GM21360 (cell line): ENCODE results near the gene TNNI2.
"Not testable (repeated sequence)": the region's sequence is repeated elsewhere in the genome, so short reads cannot be mapped to it uniquely, and the experiment has no call there.

Experiments used
- ATAC-seq: cut with Tn5 transposase; IDR thresholded peaks from one replicate; pipeline ENCODE4 v1.9.1; 2021; ENCODE audit warnings: mild to moderate bottlenecking, moderate library complexity; ENCODE audit not compliant: unreplicated experiment

The TNNI2 gene

GRCh38 chr11:1883346-1884302, 44.8 kb downstream of the TNNI2 start:
- ATAC-seq, result no peak

GRCh38 chr11:1884303-1884700, 45.5 kb downstream of the TNNI2 start:
- ATAC-seq, result no peak

- not testable (repeated sequence) for ATAC-seq
Observed at GRCh38 chr11:1886551-1886950, 47.8 kb downstream of the TNNI2 start.

- no peak for ATAC-seq
Observed at GRCh38 chr11:1887451-1888346, 48.9 kb downstream of the TNNI2 start.

GRCh38 chr11:1888347-1888753, 49.6 kb downstream of the TNNI2 start:
- ATAC-seq, result no peak

- no peak for ATAC-seq
Observed at GRCh38 chr11:1888811-1889210, 50.0 kb downstream of the TNNI2 start.

- ATAC-seq, result no peak
Observed at GRCh38 chr11:1889224-1889930, 50.6 kb downstream of the TNNI2 start.

GRCh38 chr11:1889941-1890855, 51.4 kb downstream of the TNNI2 start:
- ATAC-seq, result no peak
